ENCODE results near the gene ESD.

ESD gene
- 67.0 to 129 (median 96.5) reads per million in 18 experiments for total RNA-seq

- peak; percentile 92 to 93 for DNase-seq
These were observed at the start of gene ESD for GRCh38 chr13:46796515-46797474. ESD (minus strand) TSS chr13:46797161; CDS start chr13:46791413, 5,748 bp downstream.

DNA sequence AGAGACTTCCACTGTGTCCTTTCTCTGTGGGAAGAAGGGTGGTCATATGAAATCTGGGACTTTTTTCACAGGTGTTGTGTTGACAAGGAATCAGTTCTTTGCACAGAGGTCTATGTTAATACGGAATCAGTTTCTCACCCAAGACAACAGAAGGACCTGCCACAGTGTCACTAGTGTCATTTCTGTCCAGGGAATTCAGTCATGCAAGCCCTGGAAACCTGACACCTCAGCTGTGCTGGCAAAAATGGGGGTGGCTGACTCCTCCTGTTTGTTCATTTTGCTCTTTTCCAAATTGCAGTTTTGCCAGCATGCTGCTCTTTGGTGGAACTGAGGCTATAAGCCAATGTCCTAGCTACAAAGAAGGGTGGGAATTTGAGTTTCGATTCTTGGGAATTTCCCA, 49.8 kb upstream of the ESD start:
- no peak for DNase-seq

- no peak for DNase-seq
These were observed 48.2 kb upstream of the ESD start for GRCh38 chr13:46845146-46845545.

DNA sequence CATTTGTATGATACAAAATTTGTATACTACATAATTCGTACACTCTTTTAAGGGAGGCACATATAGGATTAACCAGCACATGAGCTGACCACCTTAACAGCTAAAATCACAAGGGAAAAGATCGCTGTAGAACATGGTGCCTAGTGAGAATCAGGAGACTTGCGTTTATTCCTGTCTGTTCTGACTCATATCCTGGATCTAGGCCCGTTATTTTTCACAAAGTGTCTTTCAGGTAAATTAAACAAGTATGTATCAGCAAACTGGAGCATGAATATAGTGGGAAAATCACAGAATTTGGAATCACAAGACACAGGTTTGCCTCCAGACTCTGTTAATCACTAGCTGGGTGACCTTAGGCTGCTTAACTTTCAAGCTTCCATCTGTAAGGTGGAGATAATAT, 47.5 kb upstream of the ESD start:
- no peak for DNase-seq

- DNase-seq: no peak
These were observed 42.4 kb upstream of the ESD start for GRCh38 chr13:46839399-46839798.

- DNase-seq: no peak
These were observed 37.7 kb upstream of the ESD start for GRCh38 chr13:46834657-46835056.

DNA sequence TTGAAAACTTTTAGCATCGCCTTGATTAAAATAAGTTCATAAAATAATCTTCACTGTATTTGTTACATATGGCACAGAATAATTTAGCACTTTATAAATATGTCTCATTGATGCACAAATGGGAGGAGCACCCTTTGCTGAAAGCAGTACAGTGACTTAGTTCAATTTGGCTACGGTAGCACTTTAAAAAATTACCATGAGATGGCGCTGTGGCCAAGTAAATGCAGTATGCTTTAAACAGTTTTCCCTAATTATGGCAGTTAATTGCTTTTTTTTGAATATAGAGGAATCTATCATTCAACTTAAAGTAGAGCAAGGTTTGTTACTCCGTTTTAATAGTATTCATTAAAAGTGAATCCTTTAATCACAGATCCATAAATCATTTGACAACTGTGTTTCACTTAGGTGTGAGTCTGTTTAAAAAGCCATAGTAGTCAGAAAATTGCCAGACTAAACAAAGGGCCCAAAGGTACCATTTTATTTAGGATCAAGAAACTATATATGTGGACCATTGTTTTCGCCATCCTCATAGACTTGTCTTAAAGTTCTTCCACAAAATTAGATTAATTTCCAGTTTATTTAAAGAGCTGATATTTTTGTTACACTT, 34.7 kb upstream of the ESD start:
- peak; percentile 72 to 73 for DNase-seq

DNA sequence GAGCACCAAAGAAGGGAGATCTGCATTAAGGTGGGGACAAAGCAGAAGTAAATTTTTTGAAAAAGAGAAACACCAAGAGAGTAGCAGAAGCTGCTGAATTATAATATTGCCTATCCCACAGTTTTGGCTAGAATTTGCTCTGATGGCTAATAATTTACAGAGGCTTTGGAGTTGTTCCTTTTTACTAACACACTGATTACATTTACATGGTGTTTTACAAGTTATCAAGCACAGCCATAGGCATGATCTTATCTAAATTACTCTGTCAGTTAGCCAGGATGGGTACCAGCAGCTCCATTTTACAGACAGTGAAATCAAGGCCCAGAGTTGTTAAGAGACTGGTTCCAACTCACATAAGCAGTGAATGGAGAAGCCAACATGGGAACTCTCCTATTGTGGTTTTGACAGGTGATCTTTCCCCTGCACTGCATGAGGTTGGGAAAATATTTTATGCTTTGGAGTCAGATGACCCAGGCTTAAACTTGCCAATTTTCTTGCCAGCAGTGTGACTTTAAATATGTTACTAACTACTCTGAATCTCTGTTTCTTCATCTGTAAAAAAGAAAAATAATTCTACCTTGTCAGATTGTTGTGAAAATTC, 33.5 kb upstream of the ESD start:
- DNase-seq: no peak

GRCh38 chr13:46822551-46822950, 25.6 kb upstream of the ESD start:
- DNase-seq: no peak

DNA sequence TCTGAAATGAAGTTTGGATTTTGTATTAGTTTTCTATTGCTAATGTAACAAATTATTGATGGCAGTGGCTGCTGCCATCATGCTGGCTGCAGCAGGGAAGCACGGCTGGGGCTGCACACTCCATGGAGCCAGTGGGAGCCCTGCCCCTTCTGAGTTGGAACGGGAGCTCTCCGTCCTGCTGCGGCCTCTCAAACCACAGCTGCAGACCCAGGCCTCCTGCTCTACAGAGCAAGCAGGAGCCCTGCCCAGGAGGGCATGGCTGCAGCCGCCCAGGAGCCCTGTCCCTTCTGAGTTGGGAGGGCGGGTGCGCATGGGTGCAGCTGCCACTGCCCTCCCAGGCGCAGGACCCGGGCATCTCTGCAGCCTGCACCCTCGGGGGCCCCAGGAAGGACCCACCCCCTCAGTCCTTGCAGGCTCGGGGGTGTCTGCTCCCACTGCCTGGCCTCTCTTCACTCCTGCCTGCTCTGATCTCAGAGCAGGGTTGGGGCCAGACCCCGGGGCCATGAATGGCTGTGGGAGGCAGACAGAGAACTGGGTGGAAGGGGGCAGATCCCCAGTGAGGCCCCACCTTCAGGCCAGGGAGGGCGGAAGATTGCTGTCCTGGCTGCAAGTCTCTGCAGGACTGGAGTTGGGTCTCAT, 21.0 kb upstream of the ESD start:
- DNase-seq: no peak

- DNase-seq: peak; percentile 27 to 40
These were observed 20.1 kb upstream of the ESD start for GRCh38 chr13:46817095-46817494.

GRCh38 chr13:46816371-46816770, 19.4 kb upstream of the ESD start:
- DNase-seq: no peak

- no peak for DNase-seq
These were observed 15.4 kb upstream of the ESD start for GRCh38 chr13:46812301-46812797.

DNA sequence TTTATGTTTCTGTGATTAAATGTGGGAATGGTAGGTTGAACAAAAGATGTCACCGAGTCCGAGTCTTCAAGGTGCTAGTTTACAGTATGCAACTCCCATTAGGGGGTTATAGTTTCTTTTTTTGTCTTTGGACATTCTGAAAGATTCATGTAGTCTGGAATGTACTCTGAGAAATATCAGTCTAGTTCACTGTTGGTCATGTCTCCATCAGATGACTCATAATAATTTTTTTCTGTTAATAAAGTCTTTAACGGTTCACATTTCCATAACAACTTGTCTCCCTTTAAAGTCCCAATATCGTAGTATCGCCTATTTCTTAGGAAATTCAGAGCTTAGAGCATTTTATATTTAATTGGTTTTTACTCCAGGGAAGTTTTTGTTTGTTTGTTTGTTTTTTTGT, 13.5 kb upstream of the ESD start:
- DNase-seq: no peak

- DNase-seq: peak; percentile 12 to 16
These were observed 8.0 kb upstream of the ESD start for GRCh38 chr13:46804921-46805320.

GRCh38 chr13:46804391-46804815, 7.4 kb upstream of the ESD start:
- DNase-seq: no peak

- DNase-seq: no peak
These were observed 6.6 kb upstream of the ESD start for GRCh38 chr13:46803586-46803985.

DNA sequence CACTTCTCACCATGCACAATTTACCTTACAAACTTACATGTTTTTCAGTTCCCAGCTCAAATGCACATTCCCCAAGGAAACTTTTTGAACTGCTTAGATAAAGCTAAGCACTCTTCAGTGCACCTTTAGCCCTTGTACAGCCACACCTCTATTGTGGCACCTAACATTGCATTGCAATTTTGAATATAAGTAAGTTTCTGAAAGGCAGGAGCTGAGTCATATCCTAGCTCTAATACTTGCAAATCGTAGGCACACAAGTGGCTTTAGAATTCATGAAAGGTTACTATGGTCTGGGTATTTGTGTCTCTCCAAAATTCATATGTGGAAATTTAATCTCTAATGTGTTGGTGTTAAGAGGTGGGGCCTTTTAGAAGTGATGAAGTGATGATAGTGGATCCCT, 4.9 kb upstream of the ESD start:
- DNase-seq: no peak

- no peak for DNase-seq
These were observed 2.2 kb upstream of the ESD start for GRCh38 chr13:46799139-46799538.

- peak in 1 of 2 donors; percentile 9 for DNase-seq
These were observed 708 bp upstream of the ESD start for GRCh38 chr13:46797501-46798237.

GRCh38 chr13:46796129-46796514, 839 bp downstream of the ESD start:
- no peak for DNase-seq

DNA sequence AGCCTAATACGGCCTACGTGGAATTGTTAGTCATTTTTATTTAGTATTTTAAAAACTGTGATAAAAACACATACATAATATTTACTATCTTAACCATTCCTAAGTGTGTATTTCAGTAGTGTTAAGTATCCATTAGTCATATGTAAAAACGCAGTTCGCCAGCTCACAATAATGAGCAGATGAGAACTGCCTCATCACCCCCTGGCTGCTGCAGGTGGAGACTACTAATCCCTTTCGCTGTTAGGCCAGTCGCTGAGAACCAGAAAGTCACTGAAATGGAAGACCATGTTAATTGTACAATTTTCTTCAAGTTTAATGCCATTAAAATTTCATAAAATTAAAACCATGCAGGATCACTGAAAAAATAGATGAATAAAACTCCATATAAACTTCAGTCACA, 1.6 kb downstream of the ESD start:
- no peak for DNase-seq

Data from inflammatory macrophage (primary cell).